ENCODE measurements around the gene EIF6.
"Not testable (repeated sequence)": the region's sequence is repeated elsewhere in the genome, so short reads cannot be mapped to it uniquely, and the experiment has no call there.

EIF6 gene

DNA sequence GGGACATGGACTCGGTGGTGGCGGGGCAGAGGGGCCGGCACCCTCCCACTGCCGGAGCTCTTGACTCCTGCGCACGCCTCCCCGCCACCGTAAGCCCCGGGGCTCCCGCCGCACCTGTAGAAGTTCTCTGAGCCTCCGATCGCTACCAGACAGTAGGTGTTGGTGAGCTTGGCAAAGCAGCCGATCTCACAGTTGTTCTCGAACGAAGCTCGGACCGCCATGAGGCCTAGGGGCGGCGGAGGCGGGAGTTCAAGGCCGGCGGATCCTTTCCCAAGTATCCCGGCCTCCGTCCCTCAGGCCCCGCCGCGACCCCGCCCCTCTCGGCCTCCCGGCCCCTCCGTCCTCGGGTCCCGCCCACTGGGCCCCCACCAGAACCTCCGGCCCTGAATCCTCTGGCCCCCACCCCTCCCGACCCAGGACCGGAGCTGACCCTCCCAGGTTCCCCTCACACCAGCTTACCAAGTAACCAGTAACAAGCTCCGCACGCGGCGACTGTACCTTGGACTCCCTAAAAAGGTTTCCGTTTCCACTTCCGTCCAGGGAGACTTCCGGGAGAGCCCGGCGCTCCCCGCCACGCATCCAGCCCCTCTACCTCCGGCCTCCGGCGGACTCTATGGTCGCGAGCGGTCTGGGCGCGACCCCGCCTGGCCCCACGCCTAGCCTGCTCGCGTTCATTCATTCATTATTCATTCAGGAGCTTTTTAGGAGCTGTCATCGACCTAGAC is at the start of gene EIF6:
EIF6 (minus strand) TSS at position 506 of the 725 bp plus-strand sequence; CDS start at position 221, 285 bp downstream.
- FAIRE-seq = no peak

- no peak for FAIRE-seq
Observed at GRCh38 chr20:35333606-35334005, 49.0 kb upstream of the EIF6 start.

DNA sequence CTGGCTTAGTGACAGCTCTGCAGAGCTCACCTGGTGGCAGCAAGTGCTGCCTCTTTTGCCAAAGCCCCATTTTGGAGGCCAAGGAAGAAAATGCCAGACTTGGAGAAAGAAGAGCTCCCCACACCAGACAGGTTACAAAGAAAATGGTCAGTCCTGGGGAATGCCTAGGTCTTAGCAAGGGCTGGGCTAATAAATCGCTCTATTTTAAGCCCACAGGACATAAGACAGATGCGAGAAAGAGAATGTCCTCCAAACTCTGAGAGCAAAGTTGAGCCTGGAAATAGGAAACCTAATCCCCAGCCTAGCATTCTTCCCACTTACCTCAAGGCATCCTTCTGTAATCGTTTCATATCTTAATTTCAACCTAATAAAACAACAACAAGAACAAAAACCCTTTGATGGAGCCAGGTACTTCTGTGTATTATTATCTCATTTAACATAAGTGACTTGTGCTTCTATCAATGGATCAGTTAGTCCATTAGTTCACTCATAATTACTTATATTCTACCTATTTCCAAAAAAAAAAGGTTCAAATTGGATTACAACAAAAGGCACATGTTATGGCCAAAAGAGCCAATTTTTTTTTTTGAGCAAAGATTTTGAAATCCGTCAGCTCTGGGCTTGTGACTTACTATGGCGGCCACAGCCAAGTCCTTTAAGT is 48.1 kb upstream of the EIF6 start:
- no peak for FAIRE-seq

GRCh38 chr20:35329435-35330139 is 45.0 kb upstream of the EIF6 start:
- FAIRE-seq = no peak

GRCh38 chr20:35328689-35329088 is 44.1 kb upstream of the EIF6 start:
- FAIRE-seq = no peak

GRCh38 chr20:35328095-35328685 is 43.6 kb upstream of the EIF6 start:
- FAIRE-seq = no peak

GRCh38 chr20:35327074-35327976 is 42.8 kb upstream of the EIF6 start:
- FAIRE-seq = no peak

DNA sequence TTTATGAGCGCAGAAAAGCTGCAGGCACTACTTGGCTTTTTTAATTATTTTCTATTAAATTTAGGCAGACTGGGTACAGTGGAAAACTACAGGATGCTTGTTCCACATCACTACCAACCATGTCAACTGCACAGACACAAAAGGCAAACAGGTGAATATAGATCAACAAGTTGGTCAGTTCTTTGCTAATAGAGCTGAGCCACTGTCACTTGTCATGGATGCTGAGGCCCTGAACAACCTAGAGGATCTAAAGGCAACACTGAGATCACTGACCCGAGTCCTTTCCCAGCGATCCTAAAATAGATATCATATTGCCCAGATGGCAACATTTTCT is 42.1 kb upstream of the EIF6 start:
- FAIRE-seq = no peak

GRCh38 chr20:35326021-35326739 is 41.6 kb upstream of the EIF6 start:
- no peak for FAIRE-seq

GRCh38 chr20:35325401-35325800 is 40.8 kb upstream of the EIF6 start:
- FAIRE-seq = no peak

DNA sequence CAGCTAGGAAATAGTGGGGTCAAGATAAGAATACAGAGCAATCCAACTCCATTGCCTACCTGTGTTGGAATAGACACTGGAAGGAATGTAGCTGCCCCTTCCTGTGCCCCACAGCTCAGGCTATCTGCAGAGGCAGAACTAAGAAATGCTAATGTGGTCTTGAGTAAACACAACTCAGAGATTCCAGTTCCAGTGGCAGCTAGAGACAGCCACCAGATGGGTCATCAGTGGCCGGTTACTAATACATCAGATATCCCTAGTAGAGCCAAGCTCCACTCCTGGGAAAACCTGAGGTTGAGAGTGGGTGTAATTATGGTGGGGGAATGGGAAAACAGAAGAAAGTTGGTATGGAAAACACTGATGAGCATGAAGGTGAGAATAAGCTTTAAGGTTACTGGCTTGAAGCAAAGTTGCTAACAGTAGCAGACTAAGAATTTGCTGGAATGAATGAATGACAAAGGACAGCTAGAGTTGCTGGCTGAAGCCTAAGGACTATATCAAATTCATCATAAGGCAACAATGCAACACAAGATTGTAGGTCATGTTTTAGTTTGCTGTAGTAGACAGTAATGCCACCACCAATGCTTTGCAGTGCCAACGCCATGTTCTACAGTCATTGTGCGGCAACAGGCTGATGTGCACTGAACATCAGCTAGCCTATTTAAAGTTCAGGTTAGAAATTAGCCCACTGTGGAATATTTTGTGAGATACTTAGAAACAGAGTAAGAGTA is 36.0 kb upstream of the EIF6 start:
- no peak for FAIRE-seq

DNA sequence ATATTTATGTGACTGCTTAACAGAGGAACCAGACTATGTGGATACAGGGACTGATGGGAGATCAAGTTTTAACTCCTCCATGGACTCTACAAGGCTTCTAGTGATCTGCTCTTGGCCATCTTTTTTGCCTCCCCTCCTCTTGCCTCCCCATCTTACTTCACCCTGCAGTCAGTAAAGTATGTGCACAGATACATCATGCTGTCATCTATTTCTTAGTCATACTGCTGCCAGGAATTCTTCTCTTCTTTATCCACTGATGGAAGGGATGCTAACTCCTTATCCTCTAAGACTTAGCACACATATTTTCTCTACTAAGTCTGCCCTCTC is 35.3 kb upstream of the EIF6 start:
- FAIRE-seq = no peak

DNA sequence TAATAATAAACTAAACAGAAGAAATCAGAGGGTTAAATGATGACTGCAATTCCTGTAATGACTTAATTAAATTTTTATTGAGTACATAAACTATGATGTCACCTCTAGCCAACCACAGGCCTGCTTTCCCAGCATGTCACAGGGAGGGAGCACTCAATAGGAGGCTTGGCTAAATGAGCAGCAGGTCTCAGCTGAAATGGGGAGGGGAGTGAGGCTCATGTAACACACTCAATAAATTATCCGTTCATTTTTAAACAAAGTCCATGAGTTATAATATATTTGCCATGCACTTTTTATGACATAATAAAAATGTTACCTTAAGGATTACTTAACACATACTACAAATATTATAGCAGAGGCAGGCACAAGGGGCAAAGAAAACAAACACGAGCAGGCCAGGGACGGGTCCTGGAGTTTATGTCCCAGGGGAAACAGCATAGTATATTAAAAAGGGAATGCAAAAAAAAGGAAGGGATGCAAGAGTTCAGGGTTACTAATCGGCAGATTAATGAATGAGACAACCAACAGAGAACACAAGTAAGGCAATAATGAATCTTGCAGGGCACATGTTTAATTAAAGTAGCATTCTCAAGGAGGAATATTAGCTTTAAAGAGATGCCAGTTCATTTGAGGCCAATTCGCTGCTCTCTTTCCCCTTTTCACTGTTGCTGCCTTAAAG is 34.8 kb upstream of the EIF6 start:
- no peak for FAIRE-seq

DNA sequence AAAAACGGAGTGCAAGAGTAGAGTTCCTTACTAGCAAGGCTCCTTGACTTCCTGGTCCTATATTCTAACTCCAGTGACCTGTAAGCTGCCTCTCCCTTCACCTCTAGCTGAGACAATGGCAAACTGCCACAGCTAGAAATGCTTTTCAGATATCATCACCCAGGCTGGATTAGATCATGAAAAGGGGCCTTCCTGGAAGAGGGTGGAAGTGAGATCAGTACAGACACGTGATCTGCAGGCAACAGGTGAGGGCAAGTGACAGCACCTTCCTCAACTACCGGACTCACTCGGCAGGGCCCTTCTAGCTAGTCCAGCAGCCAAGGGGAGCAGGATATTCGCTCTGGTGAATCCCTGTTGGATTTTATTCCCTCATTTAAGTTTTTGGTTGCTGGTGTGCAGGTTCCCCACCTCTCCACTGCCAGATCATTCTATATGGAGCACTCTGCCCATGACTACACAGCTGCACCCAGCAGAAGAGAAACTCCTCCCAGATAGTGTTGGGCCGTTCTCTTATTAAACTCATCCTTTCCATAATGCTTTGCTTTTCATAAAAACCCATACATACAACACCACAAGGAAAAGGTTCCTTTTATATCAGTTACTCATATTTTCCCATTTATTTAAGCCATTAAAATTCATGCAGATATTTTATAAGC is 34.1 kb upstream of the EIF6 start:
- FAIRE-seq = no peak

GRCh38 chr20:35317416-35318210 is 33.0 kb upstream of the EIF6 start:
- no peak for FAIRE-seq

- FAIRE-seq = no peak
Observed at GRCh38 chr20:35316086-35316485, 31.5 kb upstream of the EIF6 start.

- not testable (repeated sequence) for FAIRE-seq
Observed at GRCh38 chr20:35315632-35316020, 31.1 kb upstream of the EIF6 start.

GRCh38 chr20:35314816-35315631 is 30.5 kb upstream of the EIF6 start:
- no peak for FAIRE-seq

Measured in TTC549 (cell line).